OCI-LY3 (cell line): ENCODE results near the gene PLA2G6.

Source experiments
- H2AFZ ChIP-seq: fragments of 200-600, 300-600 bp; shearing (Covaris generic); 2 replicates; pipeline ENCODE4 v1.6.0; 2014; ENCODE audit warnings: antibody characterized with exemption, low read depth, low read length
- H3K27ac ChIP-seq: fragments of 200-600, 300-600 bp; sonication (generic); 2 replicates; pipeline ENCODE4 v1.5.1; 2014; ENCODE audit warnings: mild to moderate bottlenecking, low read length, moderate library complexity, mixed read lengths
- H3K27me3 ChIP-seq: fragments of 200-600, 300-600 bp; sonication (generic); 2 replicates; pipeline ENCODE4 v1.6.1; 2014; ENCODE audit warnings: low read depth, low read length, mixed read lengths
- H3K36me3 ChIP-seq: fragments of 200-600, 300-600 bp; sonication (generic); replicated peaks from 2 replicates; pipeline ENCODE3; 2014; ENCODE audit warnings: low read depth, low read length, mixed read lengths
- H3K4me1 ChIP-seq: fragments of 300-600, 200-600 bp; sonication (generic); 2 replicates; pipeline ENCODE4 v1.6.1; 2014; ENCODE audit warnings: low read length, mixed read lengths
- H3K4me2 ChIP-seq: fragments of 200-600, 300-600 bp; sonication (generic); 2 replicates; pipeline ENCODE4 v1.6.1; 2014; ENCODE audit warnings: low read length, mixed read lengths
- H3K4me3 ChIP-seq: fragments of 300-600, 200-600 bp; sonication (generic); 2 replicates; pipeline ENCODE4 v1.5.1; 2014; ENCODE audit warnings: antibody characterized with exemption, mild to moderate bottlenecking, low read length, moderate library complexity
- H3K79me2 ChIP-seq: fragments of 300-600, 200-600 bp; shearing (Covaris generic); 2 replicates; pipeline ENCODE4 v1.6.1; 2014; ENCODE audit warnings: mild to moderate bottlenecking, low read length, mixed read lengths
- H3K9ac ChIP-seq: fragments of 300-600, 200-600 bp; shearing (Covaris generic); 2 replicates; pipeline ENCODE4 v1.6.0; 2014; ENCODE audit warnings: mild to moderate bottlenecking, low read length, moderate library complexity
- H3K9me3 ChIP-seq: fragments of 200-600, 300-600 bp; shearing (Covaris generic); 2 replicates; pipeline ENCODE4 v1.6.1; 2014; ENCODE audit warnings: low read length, mixed read lengths; ENCODE audit not compliant: insufficient read depth
- H4K20me1 ChIP-seq: fragments of 200-600, 300-600 bp; sonication (generic); 2 replicates; pipeline ENCODE4 v1.6.1; 2016; ENCODE audit warnings: low read length, mixed read lengths; ENCODE audit not compliant: insufficient read depth
- EZH2phosphoT487 ChIP-seq: fragments of 200-600 bp; shearing (Covaris generic); IDR thresholded peaks from 2 replicates; pipeline ENCODE4 v1.6.1; 2018; ENCODE audit warnings: antibody characterized with exemption, mixed run types, low read depth
- TF ChIP-seq, protein P1 (sequence below): fragments of 200-600, 300-600 bp; sonication (generic); IDR thresholded peaks from 2 replicates; pipeline ENCODE4 v1.5.1; 2014; ENCODE audit warnings: antibody characterized with exemption, low read length, low read depth

The PLA2G6 gene

GRCh38 chr22:38218661-38219622 is 37.3 kb upstream of the PLA2G6 start:
- TF ChIP-seq, protein P1, sequence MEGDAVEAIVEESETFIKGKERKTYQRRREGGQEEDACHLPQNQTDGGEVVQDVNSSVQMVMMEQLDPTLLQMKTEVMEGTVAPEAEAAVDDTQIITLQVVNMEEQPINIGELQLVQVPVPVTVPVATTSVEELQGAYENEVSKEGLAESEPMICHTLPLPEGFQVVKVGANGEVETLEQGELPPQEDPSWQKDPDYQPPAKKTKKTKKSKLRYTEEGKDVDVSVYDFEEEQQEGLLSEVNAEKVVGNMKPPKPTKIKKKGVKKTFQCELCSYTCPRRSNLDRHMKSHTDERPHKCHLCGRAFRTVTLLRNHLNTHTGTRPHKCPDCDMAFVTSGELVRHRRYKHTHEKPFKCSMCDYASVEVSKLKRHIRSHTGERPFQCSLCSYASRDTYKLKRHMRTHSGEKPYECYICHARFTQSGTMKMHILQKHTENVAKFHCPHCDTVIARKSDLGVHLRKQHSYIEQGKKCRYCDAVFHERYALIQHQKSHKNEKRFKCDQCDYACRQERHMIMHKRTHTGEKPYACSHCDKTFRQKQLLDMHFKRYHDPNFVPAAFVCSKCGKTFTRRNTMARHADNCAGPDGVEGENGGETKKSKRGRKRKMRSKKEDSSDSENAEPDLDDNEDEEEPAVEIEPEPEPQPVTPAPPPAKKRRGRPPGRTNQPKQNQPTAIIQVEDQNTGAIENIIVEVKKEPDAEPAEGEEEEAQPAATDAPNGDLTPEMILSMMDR, result no peak
- no peak for TF ChIP-seq EZH2phosphoT487
- Histone ChIP-seq H3K4me1 (peaks cover 22% of the 10 kb centered on the region), H2AFZ (no peak overlapping the region)

GRCh38 chr22:38215156-38216038 is 33.8 kb upstream of the PLA2G6 start:
- H3K4me3 ChIP-seq, result no peak overlapping the region
- H3K9me3 ChIP-seq, result no peaks in the 10 kb centered on the region
- H3K9ac ChIP-seq, result no peak overlapping the region
- H3K4me1 ChIP-seq, result peaks cover 38% of the 10 kb centered on the region
- H3K4me2 ChIP-seq, result no peak overlapping the region
- 0 out of 2 replicates have a peak, but pooled peaks cover 4% of the 10 kb centered on the region for H4K20me1 ChIP-seq
- TF ChIP-seq, protein P1, result no peak
- H3K27me3 ChIP-seq, result no peaks in the 10 kb centered on the region
- H2AFZ ChIP-seq, result no peak overlapping the region
- no peak overlapping the region for H3K27ac ChIP-seq
- H3K36me3 ChIP-seq, result peaks cover 22% of the 10 kb centered on the region
- peaks cover 6% of the 10 kb centered on the region; the same call in 1 of the 2 replicates for H3K79me2 ChIP-seq

More at GRCh38 chr22:38218661-38219622, 37.3 kb upstream of the PLA2G6 start:
- peaks cover 8% of the 10 kb centered on the region; the same call in 1 of the 2 replicates for H4K20me1 ChIP-seq
- no peak overlapping the region for H3K4me3 ChIP-seq
- H3K36me3 ChIP-seq, result peaks cover 38% of the 10 kb centered on the region
- H3K27ac ChIP-seq, result peak overlapping the region; percentile 47
- H3K9me3 ChIP-seq, result no peaks in the 10 kb centered on the region
- H3K4me2 ChIP-seq, result peak overlapping the region; percentile 41
- H3K27me3 ChIP-seq, result no peaks in the 10 kb centered on the region
- H3K79me2 ChIP-seq, result no peaks in the 10 kb centered on the region; the same call in 1 of the 2 replicates
- peak overlapping the region; percentile 31; the same call in 1 of the 2 replicates for H3K9ac ChIP-seq

GRCh38 chr22:38214302-38215056 is 32.8 kb upstream of the PLA2G6 start:
- Histone ChIP-seq H3K4me1 (peaks cover 43% of the 10 kb centered on the region), H4K20me1 (0 out of 2 replicates have a peak, but pooled peaks cover 4% of the 10 kb centered on the region), H3K9me3 (no peaks in the 10 kb centered on the region), H3K27me3 (no peaks in the 10 kb centered on the region), H3K27ac (peak overlapping the region; percentile 81), H3K4me3 (no peak overlapping the region), H3K36me3 (peaks cover 22% of the 10 kb centered on the region), H2AFZ (no peak overlapping the region), H3K79me2 (peaks cover 6% of the 10 kb centered on the region; the same call in 1 of the 2 replicates), H3K9ac (no peak overlapping the region), H3K4me2 (no peak overlapping the region)
- TF ChIP-seq EZH2phosphoT487, result no peak

GRCh38 chr22:38213990-38214301 is 32.3 kb upstream of the PLA2G6 start:
- Histone ChIP-seq H4K20me1 (0 out of 2 replicates have a peak, but pooled peaks cover 4% of the 10 kb centered on the region), H3K4me2 (peak overlapping the region; percentile 52), H3K79me2 (peaks cover 6% of the 10 kb centered on the region; the same call in 1 of the 2 replicates), H3K27me3 (no peaks in the 10 kb centered on the region), H3K9ac (0 out of 2 replicates have a peak overlapping the region, but pooled peaks have one; percentile 33), H3K4me3 (no peak overlapping the region), H2AFZ (no peak overlapping the region), H3K9me3 (no peaks in the 10 kb centered on the region), H3K4me1 (peaks cover 40% of the 10 kb centered on the region), H3K36me3 (peaks cover 22% of the 10 kb centered on the region), H3K27ac (peak overlapping the region; percentile 81)
- TF ChIP-seq, protein P1, result no peak
- TF ChIP-seq EZH2phosphoT487, result no peak
